Measurements from ENCODE around the gene MT1F. TPM values are rescaled to one million over a fixed set of nuclear protein-coding genes. Genes with fewer than 3 reads are reported as not detected.

Gene MT1F
- total and polyA plus RNA-seq, 10 of the 15 experiments (the other 5 are each of a cell fraction or from before 2014, with no cell fraction given), result 0.28 to 2.5 (median 1.1) TPM; not detected in 1

- FAIRE-seq (peak; percentile 49), ATAC-seq (no peak), DNase-seq (ENCODE audit: low read depth, low spot score) (no peak)
- no peaks in the 10 kb centered on the region for H4K20me1 ChIP-seq (ENCODE audit: control insufficient read depth, insufficient read depth)
- ChIA-PET SMC1A (ENCODE audit: uncharacterized antibody, unreplicated experiment) (interaction anchor here (0.9 kb wide), 1 partner anchor 29 kb away, joined by 3 read pairs; no protein-coding TSS in a partner anchor), RAD21 (ENCODE audit: unreplicated experiment) (no interaction called here), POLR2A (interaction anchor here (1.1 kb wide), 1 partner anchor 391 kb away, joined by 3 read pairs; no protein-coding TSS in a partner anchor), CTCF (interaction anchor here (0.8 to 2.0 kb wide), 3 partner anchors 37 to 61 kb away, joined by 3 to 6 read pairs (median 3); no protein-coding TSS in a partner anchor)
- no peak overlapping the region for H3K4me2 ChIP-seq (ENCODE audit: control insufficient read depth, insufficient read depth)
- H3K79me2 ChIP-seq (ENCODE audit: control insufficient read depth, insufficient read depth, low read length), result no peaks in the 10 kb centered on the region
- peaks cover 17 to 29% of the 10 kb centered on the region in 2 experiments for H3K27me3 ChIP-seq (replicated peaks in 1 of 2; ENCODE audit: control insufficient read depth in 2 of 2, insufficient read depth in 2 of 2, low read length in 1 of 2)
- no peak overlapping the region for H3K4me3 ChIP-seq
- WGBS (ENCODE audit: insufficient coverage, insufficient replicate concordance, low lambda C conversion rate, missing lambda C conversion rate), result 91% methylated on average over 2 of the region's 2 CpGs
- in situ Hi-C loops (cut with MboI) (no loop called here), intact Hi-C loops (cut with micrococcal nuclease; ENCODE audit: unreplicated experiment) (no loop called here)
- H3K9me3 ChIP-seq (replicated peaks; ENCODE audit: control insufficient read depth, insufficient read depth, low read length), result no peaks in the 10 kb centered on the region
- H3K9ac ChIP-seq (ENCODE audit: control insufficient read depth, insufficient read depth, low read length), result no peak overlapping the region
- no peaks in the 10 kb centered on the region for H3K36me3 ChIP-seq (ENCODE audit: control insufficient read depth in 2 of 2, insufficient read depth in 2 of 2, low read length in 1 of 2)
- TF ChIP-seq ZBTB4 (CRISPR knock-in tag; IDR thresholded peaks at IDR 0.05) (no peak), POLR2AphosphoS5 (IDR thresholded peaks at IDR 0.05; ENCODE audit: low read length) (no peak), FOXM1 (IDR thresholded peaks at IDR 0.05; ENCODE audit: low read depth, low read length) (no peak), PAX8 (IDR thresholded peaks at IDR 0.05) (no peak), TARDBP (IDR thresholded peaks at IDR 0.05; ENCODE audit: borderline replicate concordance) (no peak), HDAC6 (IDR thresholded peaks at IDR 0.05; ENCODE audit: unreplicated experiment) (no peak), GATAD2B (conservative IDR thresholded peaks at IDR 0.05; ENCODE audit: low read depth) (no peak), MYB (IDR thresholded peaks at IDR 0.05; ENCODE audit: borderline replicate concordance, low read depth, low read length) (no peak)
- no peak overlapping the region for H2AFZ ChIP-seq (ENCODE audit: control insufficient read depth, low read depth, low read length)
- no TSS peak for BruUV-seq (replicated peaks)
- H3K27ac ChIP-seq (ENCODE audit: control insufficient read depth, insufficient read depth), result no peak overlapping the region
- no peaks in the 10 kb centered on the region for H3K4me1 ChIP-seq (ENCODE audit: control insufficient read depth, insufficient read depth, low read length)
These were observed 16.6 kb upstream of the MT1F start for GRCh38 chr16:56641166-56641565.

Data from GM12878 (cell line).